Endothelial cell of umbilical vein (primary cell): ENCODE results near the gene NMNAT1. TPM values are rescaled to one million over a fixed set of nuclear protein-coding genes. Genes with fewer than 3 reads are reported as not detected.
A peak's percentile ranks its signal among the peaks of the same experiment; 100 is the strongest.

ENCODE experiments used
- BruUV-seq: library from RNA; stranded (reverse); fragments of 400-500 nt; replicated peaks from 2 replicates; lab custom pipeline; 2021; lab: Mats Ljungman, UMichigan
- CTCF ChIA-PET: fragments of 300-600, 350-600 bp; sonication (Branson Sonifier 250); formaldehyde crosslinking; loops from one replicate; lab custom pipeline; 2021; ENCODE audit warnings: antibody characterized with exemption, inconsistent platforms; lab: Charles Lee
- POLR2A ChIA-PET: fragments of 300-600, 350-600 bp; sonication (Branson Sonifier 250); formaldehyde crosslinking; loops from one replicate; lab custom pipeline; 2021; ENCODE audit warnings: antibody characterized with exemption, inconsistent platforms; lab: Charles Lee
- DNase-seq: peaks from one replicate; pipeline ENCODE4 v3.0.0-alpha.2; 2011; ENCODE audit warnings: low read depth, low spot score
- FAIRE-seq: peaks from 2 replicates; lab custom pipeline; 2011; peaks lifted over from hg19 to GRCh38; lab: Jason Lieb, UNC
- H2AFZ ChIP-seq: 2 replicates; pipeline ENCODE4 v1.6.0; 2012; ENCODE audit warnings: low read depth, low read length, control low read depth, inconsistent platforms
- H3K27ac ChIP-seq: 2 replicates; pipeline ENCODE4 v1.5.1; 2011; ENCODE audit warnings: low read depth, mild to moderate bottlenecking, control low read depth, low read length, moderate library complexity; ENCODE audit not compliant: insufficient read depth
- H3K27me3 ChIP-seq, 2 experiments: 2 replicates each; pipeline versions ENCODE4 v1.6.0 to v1.6.1; 2011; ENCODE audit warnings: low read length in 2 of 2, mixed read lengths in 1 of 2; ENCODE audit not compliant: control insufficient read depth in 2 of 2, insufficient read depth in 2 of 2
- H3K36me3 ChIP-seq, 2 experiments: 2 replicates in 1 of 2; 3 replicates in 1 of 2; pipeline ENCODE4 v1.5.1; 2011; ENCODE audit warnings: low read length in 2 of 2, mild to moderate bottlenecking in 1 of 2, moderate library complexity in 1 of 2; ENCODE audit not compliant: control insufficient read depth in 2 of 2, insufficient read depth in 2 of 2; ENCODE audit errors: extremely low read depth in 1 of 2
- H3K4me1 ChIP-seq: 3 replicates; pipeline ENCODE4 v1.5.1; 2011; ENCODE audit warnings: mild to moderate bottlenecking, low read length; ENCODE audit not compliant: control insufficient read depth, insufficient read depth; ENCODE audit errors: extremely low read depth
- H3K4me2 ChIP-seq: 2 replicates; pipeline ENCODE4 v1.6.1; 2011; ENCODE audit warnings: low read length, control low read depth, mixed read lengths; ENCODE audit not compliant: insufficient read depth
- H3K4me3 ChIP-seq, 3 experiments: fragments of 200-600 bp in 1 of 3; sonication (generic), shearing (Covaris generic) in 1 of 3; replicated peaks in 1 of 3; 2 replicates each; pipeline ENCODE4 v1.5.1; 2011 to 2016; ENCODE audit warnings: control low read depth in 3 of 3, low read length in 3 of 3, mild to moderate bottlenecking in 2 of 3, inconsistent platforms in 1 of 3, low read depth in 1 of 3, moderate library complexity in 1 of 3; ENCODE audit not compliant: insufficient read depth in 1 of 3
- H3K79me2 ChIP-seq: 2 replicates; pipeline ENCODE4 v1.6.0; 2012; ENCODE audit warnings: low read length, inconsistent platforms; ENCODE audit not compliant: control insufficient read depth, insufficient read depth
- H3K9ac ChIP-seq: replicated peaks from 2 replicates; pipeline ENCODE3; 2011; ENCODE audit warnings: low read length, control low read depth; ENCODE audit not compliant: insufficient read depth; ENCODE audit errors: extremely low read depth
- H3K9me1 ChIP-seq: replicated peaks from 3 replicates; pipeline ENCODE4 v1.6.0; 2011; ENCODE audit warnings: mild to moderate bottlenecking, low read length; ENCODE audit not compliant: control insufficient read depth, insufficient read depth; ENCODE audit errors: extremely low read depth
- H3K9me3 ChIP-seq: replicated peaks from 2 replicates; pipeline ENCODE4 v1.5.1; 2012; ENCODE audit warnings: low read length, inconsistent platforms; ENCODE audit not compliant: control insufficient read depth, insufficient read depth
- H4K20me1 ChIP-seq: replicated peaks from 2 replicates; pipeline ENCODE3; 2011; ENCODE audit warnings: mild to moderate bottlenecking, low read length; ENCODE audit not compliant: control insufficient read depth, insufficient read depth; ENCODE audit errors: extremely low read depth
- CTCF ChIP-seq, 2 donors: IDR thresholded peaks; 1 replicate in 1 of 2; 2 replicates in 1 of 2; pipeline ENCODE4 v1.5.1; 2011; ENCODE audit warnings: low read length in 2 of 2, mild to moderate bottlenecking in 2 of 2, moderate library complexity in 2 of 2, control low read depth in 1 of 2, inconsistent platforms in 1 of 2, low read depth in 1 of 2; ENCODE audit not compliant: insufficient read depth in 1 of 2; ENCODE audit errors: extremely low read depth in 1 of 2
- EZH2 ChIP-seq: IDR thresholded peaks from 2 replicates; pipeline ENCODE4 v1.6.1; 2012; ENCODE audit warnings: borderline replicate concordance, low read depth, mild to moderate bottlenecking, moderate library complexity, low read length, inconsistent platforms; ENCODE audit not compliant: severe bottlenecking
- FOS ChIP-seq: IDR thresholded peaks from 2 replicates; pipeline ENCODE4 v1.6.1; 2011; ENCODE audit warnings: mild to moderate bottlenecking, low read length, moderate library complexity, borderline replicate concordance; ENCODE audit not compliant: insufficient read depth
- GATA2 ChIP-seq: IDR thresholded peaks from 2 replicates; pipeline ENCODE4 v1.7.0; 2011; ENCODE audit warnings: low read depth, mild to moderate bottlenecking, moderate library complexity, mixed read lengths, low read length; ENCODE audit not compliant: insufficient read length, insufficient read depth
- JUN ChIP-seq: IDR thresholded peaks from 2 replicates; pipeline ENCODE4 v1.6.1; 2011; ENCODE audit warnings: borderline replicate concordance, low read depth; ENCODE audit not compliant: insufficient read length, insufficient read depth
- MAX ChIP-seq: IDR thresholded peaks from 2 replicates; pipeline ENCODE4 v1.6.1; 2011; ENCODE audit not compliant: insufficient read depth, insufficient read length
- MYC ChIP-seq: IDR thresholded peaks from one replicate; pipeline ENCODE4 v1.6.1; 2011; ENCODE audit warnings: mild to moderate bottlenecking, low read depth, low read length
- POLR2A ChIP-seq: IDR thresholded peaks from 2 replicates; pipeline ENCODE4 v1.6.1; 2012; ENCODE audit warnings: low read depth, mild to moderate bottlenecking, control low read depth, low read length
- POLR2AphosphoS5 ChIP-seq: IDR thresholded peaks from 2 replicates; pipeline ENCODE4 v1.6.1; 2012; ENCODE audit warnings: low read depth, mild to moderate bottlenecking, control low read depth, low read length, moderate library complexity; ENCODE audit not compliant: insufficient read depth
- dilution Hi-C: fragments of 300-500 bp; cut with MboI; formaldehyde crosslinking; loops from one replicate; pipeline ENCODE4 v1.15.0; 2019; ENCODE audit warnings: low sequenced_read_pairs; ENCODE audit not compliant: extremely low pct_ligation_motif_present
- intact Hi-C: fragments of 100-400 bp; cut with micrococcal nuclease; formaldehyde crosslinking; loops from one replicate; pipeline ENCODE4 v1.10.0; 2022
- polyA plus RNA-seq, 4 experiments: library from polyadenylated mRNA; depleted of rRNA in 3 of 4; stranded (reverse) in 3 of 4; unstranded in 1 of 4; fragments of >200 nt; gene quantifications; 2 replicates each; pipeline versions ENCODE4 v1.2.1 to v1.2.3, GENCODE V29; 2011 to 2012; ENCODE audit warnings: missing spikeins in 1 of 4
- total RNA-seq: library from RNA; stranded (reverse); gene quantifications from 2 replicates; pipeline ENCODE4 v1.2.3, GENCODE V29; 2021

The NMNAT1 gene
- total and polyA plus RNA-seq, 2 donors (not counting 3 experiments of a cell fraction or from before 2014, with no cell fraction given), result 4.8 to 9.8 TPM

GRCh38 chr1:9985001-9985400, 41.7 kb downstream of the NMNAT1 start:
- Histone ChIP-seq H3K27me3 (peaks cover 0 to 4% of the 10 kb centered on the region in 2 experiments), H2AFZ (no peak overlapping the region), H3K4me3 (no peak overlapping the region), H3K79me2 (no peaks in the 10 kb centered on the region), H4K20me1 (no peaks in the 10 kb centered on the region), H3K9ac (no peak overlapping the region), H3K9me3 (no peaks in the 10 kb centered on the region), H3K27ac (no peak overlapping the region), H3K9me1 (no peaks in the 10 kb centered on the region), H3K36me3 (peaks cover 0 to 2% of the 10 kb centered on the region in 2 experiments), H3K4me2 (no peak overlapping the region), H3K4me1 (peaks cover under 1% of the 10 kb centered on the region)
- BruUV-seq, result no TSS peak
- DNase-seq, result no peak
- TF ChIP-seq POLR2AphosphoS5 (no peak), JUN (no peak), GATA2 (no peak), POLR2A (no peak), EZH2 (no peak), MAX (no peak), CTCF (IDR thresholded peaks at IDR 0.05; ENCODE audit: extremely low read depth in 1 of 2, insufficient read depth in 1 of 2, low read depth in 1 of 2, low read length in 2 of 2) (no peak), FOS (no peak), MYC (no peak)
- intact Hi-C loops, result no loop called here
- FAIRE-seq, result peak; percentile 57
- CTCF ChIA-PET, result interaction anchor here (1.7 kb wide), 1 partner anchor 35 kb away, joined by 4 read pairs; no protein-coding TSS in a partner anchor
- POLR2A ChIA-PET, result no interaction called here
- dilution Hi-C loops, result no loop called here
